Ovary (tissue), 3 donors: ENCODE measurements around the gene PCDHGA10.

Experiments
- CTCF ChIP-seq, 3 donors: fragments of 450-650 bp in 2 of 3; fragments of 200-600 bp in 1 of 3; IDR thresholded peaks; one replicate each; pipeline versions ENCODE4 v1.5.1 to v1.8.0; 2016 to 2022; ENCODE audit warnings: antibody characterized with exemption in 3 of 3, mild to moderate bottlenecking in 1 of 3
- POLR2A ChIP-seq: fragments of 450-650 bp; IDR thresholded peaks from one replicate; pipeline ENCODE4 v1.6.1; 2017; ENCODE audit warnings: antibody characterized with exemption, mild to moderate bottlenecking, moderate library complexity
- donor health status: DM: no; HTN: no; CAD: no.

GRCh38 chr5:141374627-141375026, 38.2 kb upstream of the PCDHGA10 start:
- TF ChIP-seq CTCF (IDR thresholded peaks at IDR 0.05) (no peak), POLR2A (no peak)
